H9 (cell line): Measurements from ENCODE around the gene HOXA2. TPM values are rescaled to one million over a fixed set of nuclear protein-coding genes. Genes with fewer than 3 reads are reported as not detected.

ENCODE experiments used
- DNase-seq: peaks from one replicate; pipeline ENCODE4 v3.0.0-alpha.2; 2017
- H2AFZ ChIP-seq: one replicate; pipeline ENCODE4 v1.6.1; 2013; ENCODE audit warnings: mild to moderate bottlenecking, low read length, control low read depth, moderate library complexity
- H2AK5ac ChIP-seq: 2 replicates; pipeline ENCODE4 v1.6.1; 2013; ENCODE audit warnings: low read length, control low read depth, mixed read lengths; ENCODE audit not compliant: insufficient read length
- H2BK120ac ChIP-seq: one replicate; pipeline ENCODE4 v1.6.1; 2013; ENCODE audit warnings: low read depth, mild to moderate bottlenecking, low read length, control low read depth, inconsistent platforms; ENCODE audit not compliant: poor library complexity, severe bottlenecking
- H2BK12ac ChIP-seq: 2 replicates; pipeline ENCODE4 v1.6.1; 2013; ENCODE audit warnings: low read length, control low read depth, mixed read lengths, low read depth; ENCODE audit not compliant: insufficient read length
- H2BK15ac ChIP-seq: 2 replicates; pipeline ENCODE4 v1.6.1; 2013; ENCODE audit warnings: low read depth, low read length, control low read depth
- H2BK20ac ChIP-seq: one replicate; pipeline ENCODE4 v1.6.1; 2013; ENCODE audit warnings: low read depth, mild to moderate bottlenecking, low read length, control low read depth, inconsistent platforms; ENCODE audit not compliant: poor library complexity, severe bottlenecking
- H2BK5ac ChIP-seq: 2 replicates; pipeline ENCODE4 v1.6.1; 2013; ENCODE audit warnings: low read length, control low read depth, mixed read lengths; ENCODE audit not compliant: insufficient read length
- H3K14ac ChIP-seq: 2 replicates; pipeline ENCODE4 v1.6.1; 2013; ENCODE audit warnings: low read length, control low read depth; ENCODE audit not compliant: insufficient read depth
- H3K18ac ChIP-seq: 2 replicates; pipeline ENCODE4 v1.6.1; 2013; ENCODE audit warnings: low read depth, mild to moderate bottlenecking, mixed read lengths, low read length, control low read depth; ENCODE audit not compliant: insufficient read length
- H3K23ac ChIP-seq: 2 replicates; pipeline ENCODE4 v1.6.1; 2013; ENCODE audit warnings: low read length, control low read depth, mixed read lengths, low read depth; ENCODE audit not compliant: insufficient read length
- H3K23me2 ChIP-seq: 2 replicates; pipeline ENCODE4 v1.6.1; 2013; ENCODE audit warnings: low read depth, mild to moderate bottlenecking, mixed read lengths, low read length, control low read depth; ENCODE audit not compliant: insufficient read length, poor library complexity, severe bottlenecking
- H3K27ac ChIP-seq: 2 replicates; pipeline ENCODE4 v1.5.1; 2013; ENCODE audit warnings: low read length, control low read depth, mixed read lengths, low read depth; ENCODE audit not compliant: insufficient read length
- H3K27me3 ChIP-seq: 2 replicates; pipeline ENCODE4 v1.6.1; 2013; ENCODE audit warnings: low read length, control low read depth, inconsistent platforms; ENCODE audit not compliant: insufficient read depth
- H3K4ac ChIP-seq: 2 replicates; pipeline ENCODE4 v1.6.1; 2013; ENCODE audit warnings: low read depth, mild to moderate bottlenecking, control low read depth, inconsistent platforms, low read length, moderate library complexity
- H3K4me1 ChIP-seq: 2 replicates; pipeline ENCODE4 v1.6.1; 2013; ENCODE audit warnings: low read length, control low read depth, inconsistent platforms; ENCODE audit not compliant: insufficient read depth
- H3K4me2 ChIP-seq: 2 replicates; pipeline ENCODE4 v1.6.1; 2013; ENCODE audit warnings: low read length, control low read depth, mixed read lengths; ENCODE audit not compliant: insufficient read length, insufficient read depth
- H3K56ac ChIP-seq: 2 replicates; pipeline ENCODE4 v1.6.1; 2013; ENCODE audit warnings: low read depth, mild to moderate bottlenecking, mixed read lengths, low read length, control low read depth; ENCODE audit not compliant: insufficient read length
- H3K79me1 ChIP-seq: 2 replicates; pipeline ENCODE4 v1.6.1; 2013; ENCODE audit warnings: low read depth, mild to moderate bottlenecking, moderate library complexity, low read length, control low read depth, inconsistent platforms; ENCODE audit not compliant: insufficient read depth, poor library complexity, severe bottlenecking
- H3K79me2 ChIP-seq: 2 replicates; pipeline ENCODE4 v1.6.1; 2013; ENCODE audit warnings: low read length, control low read depth, inconsistent platforms; ENCODE audit not compliant: insufficient read depth
- H3K9ac ChIP-seq: 2 replicates; pipeline ENCODE4 v1.6.1; 2013; ENCODE audit warnings: low read length, control low read depth, mixed read lengths; ENCODE audit not compliant: insufficient read length; ENCODE audit errors: extremely low read depth
- H3K9me3 ChIP-seq: one replicate; pipeline ENCODE4 v1.6.1; 2013; ENCODE audit warnings: low read depth, low read length, inconsistent platforms; ENCODE audit not compliant: control insufficient read depth
- H3T11ph ChIP-seq: one replicate; pipeline ENCODE4 v1.6.1; 2013; ENCODE audit warnings: mild to moderate bottlenecking, low read length, control low read depth, inconsistent platforms
- H4K20me1 ChIP-seq: one replicate; pipeline ENCODE4 v1.6.1; 2013; ENCODE audit not compliant: control insufficient read depth, insufficient read length, insufficient read depth
- H4K5ac ChIP-seq: 2 replicates; pipeline ENCODE4 v1.6.1; 2013; ENCODE audit warnings: low read depth, mild to moderate bottlenecking, mixed read lengths, low read length, control low read depth; ENCODE audit not compliant: insufficient read length
- H4K8ac ChIP-seq: replicated peaks from 2 replicates; pipeline ENCODE4 v1.6.1; 2013; ENCODE audit warnings: low read length, control low read depth, mixed read lengths, low read depth; ENCODE audit not compliant: insufficient read length
- H4K91ac ChIP-seq: 2 replicates; pipeline ENCODE4 v1.6.1; 2013; ENCODE audit warnings: low read depth, mild to moderate bottlenecking, moderate library complexity, mixed read lengths, low read length, control low read depth; ENCODE audit not compliant: insufficient read length
- H3K27ac Mint-ChIP-seq, 3 experiments: 2 replicates in 2 of 3; 3 replicates in 1 of 3; pipeline ENCODE4 v1.8.0; 2020 to 2021; ENCODE audit warnings: mixed read lengths in 3 of 3, mild to moderate bottlenecking in 1 of 3, moderate library complexity in 1 of 3
- H3K27me3 Mint-ChIP-seq: 2 replicates; pipeline ENCODE4 v1.8.0; 2021; ENCODE audit warnings: low read depth, mild to moderate bottlenecking, moderate library complexity, mixed read lengths
- H3K36me3 Mint-ChIP-seq, 3 experiments: 2 replicates in 2 of 3; 3 replicates in 1 of 3; pipeline ENCODE4 v1.8.0; 2020 to 2021; ENCODE audit warnings: low read depth in 3 of 3, mixed read lengths in 3 of 3; ENCODE audit not compliant: insufficient read depth in 1 of 3
- H3K4me1 Mint-ChIP-seq, 2 experiments: 2 replicates each; pipeline ENCODE4 v1.8.0; 2020; ENCODE audit warnings: mixed read lengths in 2 of 2
- H3K4me3 Mint-ChIP-seq, 2 experiments: 2 replicates in 1 of 2; 3 replicates in 1 of 2; pipeline ENCODE4 v1.8.0; 2020 to 2021; ENCODE audit warnings: mild to moderate bottlenecking in 2 of 2, mixed read lengths in 2 of 2, moderate library complexity in 1 of 2
- H3K9me3 Mint-ChIP-seq, 2 experiments: 2 replicates in 1 of 2; 3 replicates in 1 of 2; pipeline ENCODE4 v1.8.0; 2020; ENCODE audit warnings: mild to moderate bottlenecking in 2 of 2, mixed read lengths in 2 of 2, moderate library complexity in 1 of 2
- WGBS: extraction: QIAGEN DNeasy Blood & Tissue Kit; methylation state at CpG from one replicate; pipeline ENCODE4 v1.1.7; 2013; ENCODE audit warnings: missing lambda C conversion rate, low lambda C conversion rate, mixed read lengths; ENCODE audit not compliant: insufficient read length; ENCODE audit errors: extremely low coverage; 5-methylcytosine and 5-hydroxymethylcytosine counted together
- total RNA-seq: library from RNA; stranded (reverse); gene quantifications from 2 replicates; pipeline ENCODE4 v1.2.1, GENCODE V29; 2021
- TF ChIP-seq, protein P1 (sequence below): fragments of 200-600 bp; sonication (generic); conservative IDR thresholded peaks from 3 replicates; pipeline ENCODE4 v1.8.0; 2021; ENCODE audit warnings: antibody characterized with exemption, mild to moderate bottlenecking

The HOXA2 gene
- total RNA-seq, 1 experiment from 2014 or later, result not detected

DNA sequence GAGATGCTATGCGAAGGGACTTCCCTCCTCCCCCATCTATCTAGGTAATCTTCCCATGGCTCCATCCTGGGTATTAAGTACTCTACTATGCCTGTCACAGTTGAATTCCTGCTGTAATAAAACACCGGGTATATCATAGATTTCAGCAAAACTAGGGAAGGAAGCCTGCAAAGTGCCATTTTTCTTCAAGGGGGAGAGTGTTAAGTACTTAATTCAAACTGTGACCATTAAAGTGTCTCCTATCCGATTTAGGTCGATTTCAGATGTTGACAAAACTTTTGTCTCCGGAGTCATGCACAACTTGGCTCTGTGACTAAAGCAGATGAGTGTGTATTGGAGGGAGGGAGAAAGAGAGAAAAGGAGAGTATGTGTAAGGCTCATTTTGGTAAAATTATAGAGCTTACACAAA lies 23.5 kb upstream of the HOXA2 start:
- Histone ChIP-seq H3K4me2 (no peak overlapping the region), H3K23ac (no peak overlapping the region), H4K5ac (no peak overlapping the region), H3K9ac (no peak overlapping the region), H3K14ac (no peak overlapping the region), H3K79me2 (no peaks in the 10 kb centered on the region), H3T11ph (no peak overlapping the region), H2BK120ac (no peak overlapping the region), H3K27ac (no peak overlapping the region), H3K23me2 (no peaks in the 10 kb centered on the region), H3K79me1 (no peaks in the 10 kb centered on the region), H2AK5ac (no peak overlapping the region), H4K8ac (no peak overlapping the region), H3K18ac (no peak overlapping the region), H2BK20ac (no peak overlapping the region), H3K56ac (no peak overlapping the region), H3K9me3 (no peaks in the 10 kb centered on the region), H4K20me1 (peaks cover 2% of the 10 kb centered on the region), H2BK5ac (no peak overlapping the region), H3K27me3 (peaks cover 95% of the 10 kb centered on the region), H2AFZ (no peak overlapping the region), H2BK12ac (no peak overlapping the region), H3K4me1 (no peaks in the 10 kb centered on the region), H2BK15ac (no peak overlapping the region), H4K91ac (no peak overlapping the region), H3K4ac (no peak overlapping the region)
- peaks cover 8 to 9% of the 10 kb centered on the region in 2 experiments; a peak in 4 of 5 replicates for H3K9me3 Mint-ChIP-seq
- TF ChIP-seq, protein P1, sequence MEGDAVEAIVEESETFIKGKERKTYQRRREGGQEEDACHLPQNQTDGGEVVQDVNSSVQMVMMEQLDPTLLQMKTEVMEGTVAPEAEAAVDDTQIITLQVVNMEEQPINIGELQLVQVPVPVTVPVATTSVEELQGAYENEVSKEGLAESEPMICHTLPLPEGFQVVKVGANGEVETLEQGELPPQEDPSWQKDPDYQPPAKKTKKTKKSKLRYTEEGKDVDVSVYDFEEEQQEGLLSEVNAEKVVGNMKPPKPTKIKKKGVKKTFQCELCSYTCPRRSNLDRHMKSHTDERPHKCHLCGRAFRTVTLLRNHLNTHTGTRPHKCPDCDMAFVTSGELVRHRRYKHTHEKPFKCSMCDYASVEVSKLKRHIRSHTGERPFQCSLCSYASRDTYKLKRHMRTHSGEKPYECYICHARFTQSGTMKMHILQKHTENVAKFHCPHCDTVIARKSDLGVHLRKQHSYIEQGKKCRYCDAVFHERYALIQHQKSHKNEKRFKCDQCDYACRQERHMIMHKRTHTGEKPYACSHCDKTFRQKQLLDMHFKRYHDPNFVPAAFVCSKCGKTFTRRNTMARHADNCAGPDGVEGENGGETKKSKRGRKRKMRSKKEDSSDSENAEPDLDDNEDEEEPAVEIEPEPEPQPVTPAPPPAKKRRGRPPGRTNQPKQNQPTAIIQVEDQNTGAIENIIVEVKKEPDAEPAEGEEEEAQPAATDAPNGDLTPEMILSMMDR, result no peak
- WGBS, result no CpG with 5 or more reads among the region's 5 CpGs
- H3K36me3 Mint-ChIP-seq, result no peaks in the 10 kb centered on the region; a peak in 1 of 7 replicates
- H3K4me1 Mint-ChIP-seq, result peaks cover 0 to 10% of the 10 kb centered on the region in 2 experiments; a peak in 1 of 4 replicates
- no peak overlapping the region for H3K4me3 Mint-ChIP-seq
- H3K27me3 Mint-ChIP-seq, result peaks cover 97% of the 10 kb centered on the region
- no peak for DNase-seq
- no peak overlapping the region for H3K27ac Mint-ChIP-seq
